UCSD-AML1 (cell line): ENCODE data around the gene TSPYL1.
"Not testable (repeated sequence)": the region's sequence is repeated elsewhere in the genome, so short reads cannot be mapped to it uniquely, and the experiment has no call there.

Experiments used
- DNase-seq: peaks from one replicate; lab custom pipeline; 2025; ENCODE audit not compliant: unreplicated experiment; lab: John Stamatoyannopoulos, UW

TSPYL1 gene

GRCh38 chr6:116298973-116299372 lies 19.2 kb upstream of the TSPYL1 start:
- DNase-seq: no peak

GRCh38 chr6:116298273-116298672 lies 18.5 kb upstream of the TSPYL1 start:
- DNase-seq: no peak

GRCh38 chr6:116292553-116292952 lies 12.8 kb upstream of the TSPYL1 start:
- DNase-seq: no peak

- DNase-seq: no peak
Observed at GRCh38 chr6:116291701-116292396, 12.1 kb upstream of the TSPYL1 start.

GRCh38 chr6:116290799-116291198 lies 11.1 kb upstream of the TSPYL1 start:
- DNase-seq: no peak

GRCh38 chr6:116289876-116290275 lies 10.1 kb upstream of the TSPYL1 start:
- DNase-seq: no peak

- DNase-seq: no peak
Observed at GRCh38 chr6:116287689-116288282, 8.1 kb upstream of the TSPYL1 start.

GRCh38 chr6:116286773-116287358 lies 7.1 kb upstream of the TSPYL1 start:
- no peak for DNase-seq

GRCh38 chr6:116284984-116285383 lies 5.3 kb upstream of the TSPYL1 start:
- DNase-seq: not testable (repeated sequence)

GRCh38 chr6:116283191-116283590 lies 3.5 kb upstream of the TSPYL1 start:
- DNase-seq: no peak

- no peak for DNase-seq
Observed at GRCh38 chr6:116282698-116283097, 3.0 kb upstream of the TSPYL1 start.

GRCh38 chr6:116280933-116281316 lies 1.2 kb upstream of the TSPYL1 start:
- DNase-seq: no peak

- no peak for DNase-seq
Observed at GRCh38 chr6:116280161-116280932, 617 bp upstream of the TSPYL1 start.

GRCh38 chr6:116278854-116279231 lies 887 bp downstream of the TSPYL1 start:
- DNase-seq: no peak

- DNase-seq: no peak
Observed at GRCh38 chr6:116278481-116278829, 1.3 kb downstream of the TSPYL1 start.

GRCh38 chr6:116277124-116277523 lies 2.6 kb downstream of the TSPYL1 start:
- DNase-seq: no peak

- DNase-seq: no peak
Observed at GRCh38 chr6:116271149-116271708, 8.5 kb downstream of the TSPYL1 start.

GRCh38 chr6:116268589-116269293 lies 11.0 kb downstream of the TSPYL1 start:
- no peak for DNase-seq

GRCh38 chr6:116267836-116268588 lies 11.7 kb downstream of the TSPYL1 start:
- DNase-seq: no peak

GRCh38 chr6:116266803-116267202 lies 12.9 kb downstream of the TSPYL1 start:
- DNase-seq: no peak
